Activated T-cell treated with anti-CD3 and anti-CD28 coated beads, Interleukin-2, amount 50 U/mL, for 72 hours (primary cell): Measurements from ENCODE around the gene ANKRD7. TPM values are rescaled to one million over a fixed set of nuclear protein-coding genes. Genes with fewer than 3 reads are reported as not detected.
"Not testable (repeated sequence)": the region's sequence is repeated elsewhere in the genome, so short reads cannot be mapped to it uniquely, and the experiment has no call there.

Source experiments
- ATAC-seq, 2 donors: fragments of 150-1000 bp; cut with Tn5 transposase; replicated peaks in 1 of 2; 2 replicates each; pipeline ENCODE4 v1.10.0; 2021; ENCODE audit warnings: moderate library complexity in 2 of 2, mild to moderate bottlenecking in 1 of 2
- DNase-seq, 2 donors: peaks; one replicate each; pipeline ENCODE4 v3.0.0; 2021 to 2022; ENCODE audit warnings: mixed read lengths in 1 of 2
- H3K27ac Mint-ChIP-seq: one replicate; pipeline ENCODE4 v1.8.0; 2022; ENCODE audit warnings: mild to moderate bottlenecking, moderate library complexity, mixed read lengths
- H3K27me3 Mint-ChIP-seq: one replicate; pipeline ENCODE4 v1.8.0; 2022; ENCODE audit warnings: low read depth, mixed read lengths
- H3K36me3 Mint-ChIP-seq, 2 donors: one replicate each; pipeline ENCODE4 v1.8.0; 2022; ENCODE audit warnings: mixed read lengths in 2 of 2, mild to moderate bottlenecking in 1 of 2; ENCODE audit not compliant: insufficient read depth in 2 of 2
- H3K4me1 Mint-ChIP-seq: one replicate; pipeline ENCODE4 v1.8.0; 2022; ENCODE audit warnings: low read depth, mixed read lengths
- H3K4me3 Mint-ChIP-seq, 2 donors: one replicate each; pipeline ENCODE4 v1.8.0; 2022; ENCODE audit warnings: mild to moderate bottlenecking in 2 of 2, mixed read lengths in 2 of 2, moderate library complexity in 2 of 2
- H3K9me3 Mint-ChIP-seq, 2 donors: one replicate each; pipeline ENCODE4 v1.8.0; 2022; ENCODE audit warnings: mixed read lengths in 2 of 2
- total RNA-seq, 2 donors: library from RNA; stranded (reverse); gene quantifications; one replicate each; pipeline ENCODE4 v1.2.3, GENCODE V29; 2022

ANKRD7 gene
- total RNA-seq, 2 donors from 2014 or later, result 0.74 to 1.8 TPM

DNA sequence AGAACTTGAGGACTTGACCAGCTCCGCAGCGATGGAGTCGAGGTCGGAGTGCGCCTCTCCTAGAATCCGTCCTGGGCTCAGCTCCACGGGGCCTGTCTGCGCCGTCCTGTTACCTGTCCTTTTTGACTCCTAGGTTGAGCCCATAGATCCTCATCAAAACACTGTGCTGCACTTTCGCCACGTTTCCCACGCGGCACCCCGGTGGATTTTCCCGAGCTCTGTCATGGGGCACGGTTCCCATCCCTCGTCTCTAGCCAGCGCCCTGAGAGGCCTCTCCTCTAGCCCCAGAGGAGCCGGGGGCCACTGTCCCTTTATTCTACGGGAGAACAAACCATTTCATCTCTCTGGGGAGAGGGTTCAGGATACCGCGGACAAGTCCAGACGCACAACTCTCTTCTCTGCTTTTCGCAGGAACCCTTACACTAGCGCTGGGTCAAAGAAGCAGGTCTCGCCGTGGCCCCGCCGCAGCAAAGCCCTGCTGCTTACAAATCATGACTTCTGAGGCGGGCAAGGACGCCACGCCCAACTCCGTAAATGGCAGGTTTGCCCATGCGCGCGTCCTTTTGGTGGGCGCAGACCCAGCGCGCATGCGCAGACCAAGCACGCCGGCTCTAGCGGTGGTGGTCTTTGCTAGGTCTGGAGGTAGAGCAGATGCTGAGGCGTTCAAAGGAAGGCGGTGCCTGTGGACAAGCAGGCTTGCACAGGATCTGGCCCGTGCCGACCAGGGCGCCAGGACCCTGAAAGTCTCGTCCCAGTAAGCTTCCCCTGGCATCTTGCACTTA is 10.3 kb upstream of the ANKRD7 start:
- Mint-ChIP-seq H3K27ac (peak overlapping the region; percentile 83), H3K36me3 (no peaks in the 10 kb centered on the region), H3K9me3 (no peaks in the 10 kb centered on the region), H3K4me3 (peak overlapping the region; percentile 83 to 88), H3K4me1 (peaks cover 14% of the 10 kb centered on the region), H3K27me3 (peaks cover 11% of the 10 kb centered on the region)
- DNase-seq (peak; percentile 75 to 79), ATAC-seq (peak; percentile 94 to 95)

DNA sequence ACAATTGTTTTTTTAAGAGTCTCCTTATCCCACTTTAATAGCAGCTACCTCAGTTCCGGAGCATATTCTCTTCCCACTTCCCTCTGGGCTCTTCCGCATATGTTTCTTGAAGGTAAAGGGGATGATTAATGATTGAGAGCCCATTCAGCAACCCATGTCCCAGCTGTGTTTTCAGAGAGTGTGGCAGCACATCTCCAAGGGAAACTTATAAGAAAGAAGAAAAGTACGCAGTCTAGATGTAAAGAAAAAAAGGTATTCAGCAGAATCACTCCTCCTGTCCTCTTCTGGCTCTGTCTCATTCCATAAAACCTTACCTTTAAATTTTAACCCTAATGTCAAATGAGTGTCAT is 9.7 kb upstream of the ANKRD7 start:
- H3K9me3 Mint-ChIP-seq, result no peaks in the 10 kb centered on the region
- peak overlapping the region; percentile 83 for H3K27ac Mint-ChIP-seq
- no peaks in the 10 kb centered on the region for H3K36me3 Mint-ChIP-seq
- peaks cover 11% of the 10 kb centered on the region for H3K27me3 Mint-ChIP-seq
- H3K4me3 Mint-ChIP-seq, result peak overlapping the region; percentile 83 to 88
- ATAC-seq, result peak; percentile 2 to 9
- no peak for DNase-seq
- H3K4me1 Mint-ChIP-seq, result peaks cover 14% of the 10 kb centered on the region

DNA sequence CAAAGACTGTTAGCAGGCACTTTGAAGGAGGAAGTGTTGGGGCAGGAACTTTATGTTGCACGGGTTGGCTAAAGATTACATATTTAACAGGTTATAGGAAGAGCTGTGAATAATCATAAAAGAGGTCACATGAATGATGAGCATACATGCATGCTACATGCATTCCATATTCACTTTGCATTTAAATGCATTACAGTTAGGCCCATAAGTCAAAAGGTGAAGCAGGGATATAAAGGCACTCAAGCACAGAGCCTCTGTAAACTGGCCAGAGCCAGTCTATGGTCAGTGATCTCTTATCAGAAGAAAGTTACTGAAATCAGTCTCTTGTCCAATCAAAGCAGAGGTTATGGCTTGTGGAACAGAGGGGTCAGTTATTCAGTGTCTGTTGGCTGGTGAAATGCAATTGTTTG is 7.3 kb upstream of the ANKRD7 start:
- DNase-seq, result no peak
- peaks cover 14% of the 10 kb centered on the region for H3K4me1 Mint-ChIP-seq
- no peak for ATAC-seq
- H3K9me3 Mint-ChIP-seq, result no peaks in the 10 kb centered on the region
- no peak overlapping the region for H3K27ac Mint-ChIP-seq
- no peaks in the 10 kb centered on the region for H3K36me3 Mint-ChIP-seq
- peaks cover 11% of the 10 kb centered on the region for H3K27me3 Mint-ChIP-seq
- H3K4me3 Mint-ChIP-seq, result no peak overlapping the region

DNA sequence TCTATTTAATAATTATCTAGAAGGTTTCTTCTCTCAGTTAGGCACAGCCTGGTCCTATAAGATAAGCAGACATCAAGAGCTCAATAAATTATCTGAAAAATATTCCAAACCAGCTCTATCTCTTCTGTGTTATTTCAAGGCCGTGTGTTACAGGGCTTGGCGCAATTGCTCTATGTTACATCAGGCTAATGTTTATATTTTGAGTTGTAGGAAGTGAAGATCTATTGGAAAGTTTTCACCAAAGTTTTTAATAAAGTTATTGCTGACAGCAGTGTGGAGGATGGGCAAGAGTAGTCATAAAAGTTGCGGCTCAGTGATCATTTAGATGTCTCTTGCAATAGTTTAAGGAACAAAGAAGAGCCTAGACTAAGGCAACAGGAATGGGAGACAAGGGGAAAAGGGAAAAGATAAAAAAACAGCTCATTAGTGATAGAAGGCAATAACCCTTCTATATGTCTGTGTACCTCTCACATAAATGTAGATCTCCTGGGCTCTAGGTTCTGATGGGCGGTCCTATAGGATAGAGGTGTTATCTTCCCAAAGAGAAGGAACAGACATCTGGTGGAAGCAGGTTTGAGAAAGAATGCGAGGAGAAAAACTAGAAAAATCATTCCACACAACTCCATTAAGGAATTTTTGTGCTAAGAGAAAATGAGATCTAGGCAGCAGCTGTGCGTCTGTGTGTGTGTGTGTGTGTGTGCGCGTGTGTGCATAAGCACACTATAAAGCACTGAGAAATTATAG is 5.9 kb upstream of the ANKRD7 start:
- Mint-ChIP-seq H3K27ac (no peak overlapping the region), H3K4me1 (peaks cover 14% of the 10 kb centered on the region), H3K36me3 (no peaks in the 10 kb centered on the region), H3K4me3 (no peak overlapping the region), H3K9me3 (no peaks in the 10 kb centered on the region), H3K27me3 (peaks cover 11% of the 10 kb centered on the region)
- DNase-seq (no peak), ATAC-seq (no peak)

GRCh38 chr7:118219157-118219512 is 5.4 kb upstream of the ANKRD7 start:
- Mint-ChIP-seq H3K4me1 (peaks cover 10% of the 10 kb centered on the region), H3K27me3 (peaks cover 11% of the 10 kb centered on the region), H3K27ac (no peak overlapping the region), H3K4me3 (no peak overlapping the region), H3K36me3 (no peaks in the 10 kb centered on the region), H3K9me3 (no peaks in the 10 kb centered on the region)
- ATAC-seq (no peak), DNase-seq (no peak)

DNA sequence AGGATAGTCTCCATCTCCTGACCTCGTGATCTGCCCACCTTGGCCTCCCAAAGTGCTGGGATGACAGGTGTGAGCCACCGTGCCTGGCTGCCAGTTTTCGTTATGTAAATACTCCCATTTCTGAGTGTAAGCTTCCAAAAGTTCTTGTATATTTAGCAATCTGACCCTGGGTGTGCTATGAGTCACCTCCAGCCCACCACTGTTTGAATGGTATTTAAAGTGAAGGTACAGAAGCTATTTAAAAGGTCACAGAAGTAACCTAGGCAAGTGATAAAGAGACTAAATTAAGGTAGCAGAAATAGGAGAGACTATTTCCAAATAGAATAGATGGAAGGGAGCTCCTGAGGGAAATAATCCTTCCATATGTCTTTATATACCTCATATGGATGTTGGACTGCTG is 3.9 kb upstream of the ANKRD7 start:
- Mint-ChIP-seq H3K4me1 (no peaks in the 10 kb centered on the region), H3K36me3 (no peaks in the 10 kb centered on the region), H3K27ac (no peak overlapping the region), H3K27me3 (peaks cover 11% of the 10 kb centered on the region), H3K4me3 (no peak overlapping the region), H3K9me3 (no peaks in the 10 kb centered on the region)
- ATAC-seq, result no peak
- DNase-seq, result no peak

DNA sequence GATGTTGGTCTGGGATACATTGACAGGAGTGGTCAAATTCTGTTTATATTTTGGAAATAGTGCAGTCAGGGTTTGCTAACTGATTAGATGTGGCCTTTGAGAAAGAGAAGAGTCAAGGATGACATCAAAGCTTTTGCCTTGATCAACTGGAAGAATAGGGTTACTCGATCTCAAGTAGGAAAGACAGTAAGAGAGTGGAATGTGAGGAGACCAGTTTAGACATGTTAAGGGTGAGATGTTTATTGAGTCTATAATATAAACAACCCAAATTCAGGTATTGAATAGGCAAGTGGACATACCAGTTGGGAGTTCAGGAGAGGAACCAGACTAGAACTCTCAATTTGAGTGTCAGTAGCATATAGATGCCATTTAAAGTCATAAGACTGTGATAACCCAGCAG is 1.9 kb upstream of the ANKRD7 start:
- H3K36me3 Mint-ChIP-seq, result no peaks in the 10 kb centered on the region
- DNase-seq, result no peak
- H3K4me1 Mint-ChIP-seq, result no peaks in the 10 kb centered on the region
- peaks cover 11% of the 10 kb centered on the region for H3K27me3 Mint-ChIP-seq
- no peaks in the 10 kb centered on the region for H3K9me3 Mint-ChIP-seq
- no peak overlapping the region for H3K27ac Mint-ChIP-seq
- H3K4me3 Mint-ChIP-seq, result no peak overlapping the region
- no peak for ATAC-seq

DNA sequence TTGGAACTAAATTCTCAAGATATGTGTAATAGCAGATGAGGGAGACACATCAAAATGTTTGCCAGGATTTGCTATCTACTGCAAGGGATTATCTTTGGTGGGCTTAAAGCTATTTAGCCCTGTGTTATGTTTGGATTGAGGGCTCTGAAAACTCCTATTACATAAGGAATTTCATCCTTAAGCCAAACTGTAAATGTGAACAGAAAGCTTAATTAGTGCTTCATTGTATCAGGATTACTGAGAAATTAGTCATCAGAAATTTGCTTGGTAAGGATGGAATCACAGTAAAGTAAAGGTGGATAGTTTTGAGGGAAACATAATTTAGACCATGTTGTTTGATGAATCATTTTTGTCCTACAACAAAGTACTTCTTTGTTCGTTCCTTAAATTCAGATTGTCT is 8.3 kb downstream of the ANKRD7 start:
- Mint-ChIP-seq H3K9me3 (no peaks in the 10 kb centered on the region), H3K27ac (no peak overlapping the region), H3K27me3 (peaks cover 7% of the 10 kb centered on the region), H3K4me3 (no peak overlapping the region), H3K4me1 (no peaks in the 10 kb centered on the region), H3K36me3 (no peaks in the 10 kb centered on the region)
- no peak for DNase-seq
- ATAC-seq, result no peak

DNA sequence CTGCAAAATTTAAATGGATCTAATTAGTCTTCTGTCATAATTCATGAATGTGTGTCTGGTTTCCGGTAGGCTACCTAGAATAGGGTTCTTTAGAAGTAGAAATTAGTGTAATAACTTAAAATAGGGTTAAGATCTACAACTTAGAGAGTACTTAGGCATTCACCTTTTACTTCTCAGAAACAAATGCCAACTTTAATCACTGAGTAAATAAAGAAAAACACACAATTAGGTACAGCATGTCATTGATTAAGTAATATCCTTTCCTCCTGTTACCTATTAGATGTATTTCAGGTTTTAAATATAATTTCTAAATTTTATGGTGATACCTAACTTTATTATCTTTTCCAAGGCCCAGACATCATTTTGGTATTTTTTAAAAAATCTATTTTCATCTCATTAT is 9.3 kb downstream of the ANKRD7 start:
- peaks cover 5% of the 10 kb centered on the region for H3K27me3 Mint-ChIP-seq
- no peak for DNase-seq
- no peaks in the 10 kb centered on the region for H3K36me3 Mint-ChIP-seq
- no peaks in the 10 kb centered on the region for H3K9me3 Mint-ChIP-seq
- no peak overlapping the region for H3K27ac Mint-ChIP-seq
- no peak overlapping the region for H3K4me3 Mint-ChIP-seq
- ATAC-seq, result no peak
- no peaks in the 10 kb centered on the region for H3K4me1 Mint-ChIP-seq

GRCh38 chr7:118239014-118239413 is 14.5 kb downstream of the ANKRD7 start:
- ATAC-seq, result no peak
- H3K4me1 Mint-ChIP-seq, result no peaks in the 10 kb centered on the region
- no peak overlapping the region for H3K27ac Mint-ChIP-seq
- H3K36me3 Mint-ChIP-seq, result peaks cover 1 to 2% of the 10 kb centered on the region in 2 donors
- DNase-seq, result no peak
- H3K9me3 Mint-ChIP-seq, result no peaks in the 10 kb centered on the region
- H3K4me3 Mint-ChIP-seq, result no peak overlapping the region
- peaks cover 4% of the 10 kb centered on the region for H3K27me3 Mint-ChIP-seq

DNA sequence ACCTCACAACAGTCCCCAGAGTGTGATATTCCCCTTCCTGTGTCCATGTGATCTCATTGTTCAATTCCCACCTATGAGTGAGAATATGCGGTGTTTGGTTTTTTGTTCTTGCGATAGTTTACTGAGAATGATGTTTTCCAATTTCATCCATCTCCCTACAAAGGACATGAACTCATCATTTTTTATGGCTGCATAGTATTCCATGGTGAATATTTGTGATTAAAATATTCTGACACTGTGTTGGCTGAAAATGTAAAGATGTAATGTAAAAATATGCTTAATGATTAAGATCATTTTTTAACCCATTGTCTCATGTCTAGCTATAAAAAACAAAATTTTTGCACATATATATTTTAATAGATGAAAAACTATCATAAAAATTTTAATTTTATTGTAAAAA is 15.8 kb downstream of the ANKRD7 start:
- ATAC-seq, H3K4me3 Mint-ChIP-seq, H3K27ac Mint-ChIP-seq, H3K27me3 Mint-ChIP-seq, H3K36me3 Mint-ChIP-seq, H3K9me3 Mint-ChIP-seq, H3K4me1 Mint-ChIP-seq, DNase-seq: not testable (repeated sequence)

DNA sequence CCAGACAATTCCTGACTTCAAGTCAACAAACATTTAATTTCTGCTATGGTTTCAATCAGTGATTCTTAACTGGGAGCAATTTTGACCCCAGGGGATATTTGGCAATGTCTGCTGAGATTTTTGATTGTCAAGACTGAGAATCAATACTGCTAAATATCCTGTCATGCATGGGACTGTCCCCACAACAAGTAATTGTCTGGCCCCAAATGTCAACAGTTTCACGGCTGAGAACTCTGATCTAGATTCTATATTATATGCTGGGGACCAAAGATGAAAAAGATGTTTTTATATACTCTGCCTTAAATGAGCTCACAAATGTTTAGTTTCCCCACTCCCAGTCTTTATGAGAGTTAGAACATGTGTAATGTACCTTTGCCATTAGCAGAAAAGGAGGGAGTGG is 19.2 kb downstream of the ANKRD7 start:
- Mint-ChIP-seq H3K9me3 (no peaks in the 10 kb centered on the region), H3K27me3 (peaks cover 13% of the 10 kb centered on the region), H3K36me3 (peaks cover 1 to 2% of the 10 kb centered on the region in 2 donors), H3K27ac (no peak overlapping the region), H3K4me3 (no peak overlapping the region), H3K4me1 (no peaks in the 10 kb centered on the region)
- ATAC-seq, result no peak
- no peak for DNase-seq

DNA sequence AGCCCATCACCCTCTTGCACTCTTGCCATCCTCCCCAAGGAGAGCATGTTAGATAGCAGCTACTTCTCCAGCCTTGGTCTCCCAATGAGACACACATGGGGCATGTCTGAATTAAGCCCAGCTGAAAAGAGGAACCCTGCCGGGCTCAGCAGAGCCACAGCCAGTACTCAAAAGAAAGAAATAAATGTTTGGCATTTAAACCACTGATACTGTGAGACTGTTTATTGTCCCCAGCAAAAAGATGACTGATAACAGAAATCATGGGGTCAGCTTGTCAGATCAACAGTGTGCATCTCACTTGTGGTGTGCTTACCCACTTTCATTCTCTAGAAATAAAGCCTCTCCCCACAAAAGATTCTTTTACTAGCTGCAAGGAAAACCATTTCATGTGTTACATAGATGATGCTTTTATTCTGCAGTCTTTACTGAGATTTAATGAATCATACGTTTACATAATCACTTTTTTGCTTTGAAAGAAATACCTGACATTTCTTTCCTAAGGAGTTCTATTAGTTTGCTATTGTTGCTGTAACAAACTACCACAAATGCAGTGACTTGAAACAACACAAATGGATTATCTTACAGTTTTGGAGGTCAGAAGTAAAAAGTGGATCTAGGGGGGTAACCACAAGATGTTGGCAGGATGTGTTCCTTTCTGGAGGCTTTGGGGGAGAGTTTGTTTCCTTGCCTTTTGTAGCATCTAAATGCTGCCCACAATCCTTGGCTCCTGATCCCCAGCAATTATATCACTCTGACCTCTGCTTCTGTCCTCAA is 20.9 kb downstream of the ANKRD7 start:
- Mint-ChIP-seq H3K9me3 (no peaks in the 10 kb centered on the region), H3K4me1 (no peaks in the 10 kb centered on the region), H3K4me3 (no peak overlapping the region), H3K27me3 (peaks cover 13% of the 10 kb centered on the region), H3K27ac (no peak overlapping the region), H3K36me3 (peaks cover 1 to 2% of the 10 kb centered on the region in 2 donors)
- DNase-seq (no peak), ATAC-seq (peak; percentile 72 to 77)
